Umbilical cord (tissue), 2 donors: ENCODE results near the gene PSORS1C2. TPM values are rescaled to one million over a fixed set of nuclear protein-coding genes. Genes with fewer than 3 reads are reported as not detected.

Experiments
- DNase-seq: peaks from one replicate; pipeline ENCODE4 v3.0.0-alpha.2; 2015; ENCODE audit warnings: low spot score
- total RNA-seq: library from RNA; depleted of rRNA; stranded (reverse); fragments of >200 nt; gene quantifications from one replicate; pipeline ENCODE4 v1.2.3, GENCODE V29; 2014; ENCODE audit warnings: low replicate concordance; ENCODE audit not compliant: insufficient read depth

The PSORS1C2 gene
- total RNA-seq, 1 donor from 2014 or later: not detected

DNA sequence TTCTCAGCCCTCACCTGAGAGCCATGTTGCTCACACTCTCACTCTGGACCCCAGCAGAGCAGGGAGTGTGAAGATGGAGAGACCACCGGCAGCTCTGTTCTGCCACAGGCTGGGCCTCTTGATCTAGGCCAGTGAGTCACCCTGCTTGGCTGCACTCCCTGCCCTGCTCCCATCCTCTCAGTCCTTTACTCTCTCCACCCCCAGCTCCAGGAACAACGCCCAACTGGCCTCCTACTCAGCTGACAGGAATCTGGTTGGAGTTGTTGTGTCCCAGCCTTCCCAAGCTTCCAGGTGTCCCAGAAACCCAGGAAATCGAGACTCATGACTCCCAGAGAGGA lies 24.4 kb downstream of the PSORS1C2 start, which contains the start of gene PSORS1C1:
Gene PSORS1C1, plus strand, starts transcription at position 260 of the 338 bp plus-strand sequence. CDS start 14,833 bp downstream, outside the sequence.
- peak; percentile 97 for DNase-seq

DNA sequence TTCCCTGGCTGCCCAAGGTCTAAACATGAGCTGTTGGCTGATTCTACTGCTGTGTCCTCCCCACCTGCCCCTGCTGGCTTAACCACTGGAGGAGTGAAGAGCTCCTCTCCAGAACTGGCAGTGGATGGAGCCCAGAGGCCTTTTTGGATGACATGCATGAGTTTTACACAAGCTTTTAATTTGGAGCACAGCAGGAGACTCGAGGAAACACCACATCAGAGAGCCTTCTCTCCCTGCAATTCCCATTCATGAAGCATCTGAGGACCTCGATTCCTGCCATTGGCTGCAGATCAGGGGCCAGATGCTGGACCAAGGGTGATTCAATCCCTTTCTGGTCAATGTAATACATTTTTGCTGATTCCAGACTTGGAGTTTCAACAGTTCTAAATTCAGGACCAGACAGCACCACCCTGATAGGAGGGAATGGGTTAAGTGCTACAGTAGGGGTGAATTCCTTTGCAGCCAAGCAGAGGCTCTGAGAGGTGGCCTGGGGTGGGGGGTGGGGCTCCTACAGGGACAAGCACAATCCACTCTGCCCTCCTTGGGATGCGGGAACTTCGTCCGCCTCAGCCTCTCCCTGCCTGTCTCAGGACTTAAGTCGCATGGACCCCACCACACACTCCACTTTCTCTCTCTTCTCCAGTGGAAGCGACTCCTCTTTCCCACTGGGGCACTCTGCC lies 24.9 kb downstream of the PSORS1C2 start:
- peak; percentile 71 for DNase-seq

DNA sequence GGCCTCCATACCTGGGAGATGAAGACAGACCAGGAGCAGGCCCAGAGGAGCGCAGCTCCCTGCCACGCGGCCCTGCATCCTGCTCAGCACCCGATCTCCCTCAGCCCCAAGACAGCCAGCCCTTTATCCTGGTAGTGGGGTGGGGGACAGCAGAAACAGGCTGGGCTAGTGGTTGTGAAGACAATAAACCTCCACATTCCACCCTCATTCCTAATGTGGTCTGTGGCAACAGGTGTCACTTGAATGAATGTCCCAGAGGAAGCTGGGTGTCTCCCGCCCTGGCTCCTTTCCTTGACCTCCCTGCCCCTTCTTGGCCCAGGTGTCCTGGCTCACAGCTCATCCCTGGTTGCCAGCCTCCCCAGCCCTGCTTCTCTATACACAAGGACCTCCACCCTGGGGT lies 26.4 kb downstream of the PSORS1C2 start, which contains the start of gene C6orf15:
Gene C6orf15, minus strand, starts transcription at position 98 of the 400 bp plus-strand sequence. Its CDS starts 20 bp downstream, at position 78.
- no peak for DNase-seq

DNA sequence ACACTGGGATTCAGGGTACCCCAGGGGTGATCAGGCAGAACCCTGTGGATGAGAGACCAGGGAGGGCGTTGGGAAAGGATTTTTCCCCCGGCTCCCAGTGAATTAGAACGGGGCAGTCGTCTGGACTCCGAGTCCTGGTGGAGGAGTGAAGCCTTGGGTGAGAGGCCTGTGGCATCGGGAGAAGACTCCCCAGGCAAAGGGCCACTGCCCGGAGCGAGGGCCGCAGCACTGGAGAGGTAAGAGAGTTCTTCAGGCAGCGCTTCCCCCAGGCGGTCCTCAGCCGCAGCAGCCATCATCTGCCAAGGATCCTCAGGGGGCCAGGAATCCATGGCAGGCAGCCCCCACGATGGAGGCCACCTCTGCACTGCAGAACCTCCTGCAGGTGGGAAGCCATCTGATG lies 27.2 kb downstream of the PSORS1C2 start:
- no peak for DNase-seq

DNA sequence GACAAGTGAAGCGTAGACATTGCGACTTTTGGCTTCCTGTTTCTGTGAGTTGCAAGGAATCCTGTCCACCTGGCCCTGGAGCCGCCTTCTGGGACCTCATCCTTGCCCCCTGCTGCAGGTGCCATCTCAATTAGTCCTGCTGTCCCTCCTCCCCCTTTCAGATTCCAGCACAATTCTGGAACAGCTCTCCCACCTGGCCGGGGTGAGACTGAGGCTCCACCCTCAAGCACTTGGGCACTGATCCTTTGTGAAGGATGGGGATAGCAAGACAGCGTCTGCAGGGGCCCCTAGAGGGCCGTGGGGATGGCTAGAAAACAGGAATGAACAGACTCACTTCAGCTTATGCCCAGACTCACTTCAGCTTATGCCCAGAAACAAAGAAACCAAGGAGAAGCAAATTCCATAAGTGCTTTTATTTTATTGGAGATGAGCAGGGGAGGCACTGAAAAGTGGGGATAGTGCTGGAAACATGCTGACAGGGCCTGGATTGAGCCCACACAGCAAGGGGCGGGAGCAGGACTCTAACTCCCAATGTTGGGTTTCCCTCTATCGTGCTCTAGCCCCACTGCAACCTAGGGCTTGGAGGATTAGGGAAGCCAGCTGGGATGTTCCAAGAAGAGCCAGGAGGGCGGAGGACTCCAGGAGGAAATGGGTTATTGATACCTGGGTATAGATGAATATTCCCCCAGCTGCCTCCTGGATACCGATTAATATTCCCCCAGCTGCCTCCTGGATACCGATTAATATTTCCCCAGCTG lies 27.9 kb downstream of the PSORS1C2 start:
- no peak for DNase-seq

DNA sequence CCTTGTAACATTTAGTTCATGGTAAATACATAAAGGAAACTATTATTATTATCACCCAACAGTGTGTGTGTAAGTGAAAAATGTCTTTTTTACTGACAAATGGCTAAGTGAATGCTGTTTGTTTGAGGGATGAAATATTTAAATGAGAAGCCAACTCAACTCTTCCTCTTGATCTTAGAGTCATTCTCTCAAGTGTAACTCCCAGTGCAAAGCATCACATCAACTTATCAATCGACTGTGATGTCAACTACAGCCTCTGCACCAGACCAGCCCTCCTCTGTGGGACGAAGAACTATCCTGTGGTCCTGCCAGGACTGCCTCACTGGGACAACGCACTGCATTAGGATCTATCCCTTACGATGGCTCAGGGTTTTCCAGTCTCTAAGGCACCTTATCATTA lies 31.8 kb downstream of the PSORS1C2 start:
- DNase-seq: no peak

DNA sequence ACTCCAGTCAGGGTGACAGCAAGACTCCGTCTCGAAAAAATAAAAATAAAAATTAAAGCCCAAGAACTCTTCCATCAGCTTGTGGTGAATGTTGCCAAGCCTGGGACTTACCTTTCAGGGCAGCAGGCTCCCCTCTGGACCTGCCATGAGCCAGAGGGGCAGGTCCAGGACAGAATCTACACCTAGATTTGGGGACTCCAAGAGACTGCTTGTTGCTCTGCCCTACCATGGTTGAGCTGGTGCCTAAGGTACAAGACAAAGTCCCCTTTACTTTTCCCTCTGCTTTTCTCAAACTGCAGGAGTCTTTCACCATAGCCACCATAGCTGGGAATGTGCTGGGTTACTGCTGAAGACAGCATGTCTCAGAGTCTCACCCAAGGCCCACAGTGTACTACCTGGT lies 35.7 kb downstream of the PSORS1C2 start:
- DNase-seq: no peak

DNA sequence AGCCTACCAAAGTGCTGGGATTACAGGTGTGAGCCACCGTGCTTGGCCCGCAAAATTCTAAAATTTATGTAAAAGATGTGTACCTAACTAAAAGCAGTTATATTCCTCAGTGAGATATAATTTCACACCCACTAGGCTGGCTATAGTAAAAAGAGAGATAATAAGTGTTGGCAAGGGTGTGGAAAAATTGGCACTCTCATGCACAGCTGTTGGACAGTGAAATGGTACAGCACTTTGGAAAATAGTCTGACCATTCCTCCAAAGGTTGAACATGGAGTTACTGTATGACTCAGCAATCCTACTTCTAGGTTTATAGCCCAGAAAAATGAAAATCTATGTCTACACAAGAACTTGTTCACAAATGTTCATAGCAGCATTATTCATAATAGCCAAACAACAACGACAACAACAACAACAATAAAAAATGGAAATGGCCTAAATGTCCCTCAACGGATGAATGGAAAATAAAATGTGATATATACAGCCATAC lies 40.4 kb downstream of the PSORS1C2 start:
- DNase-seq: no peak

DNA sequence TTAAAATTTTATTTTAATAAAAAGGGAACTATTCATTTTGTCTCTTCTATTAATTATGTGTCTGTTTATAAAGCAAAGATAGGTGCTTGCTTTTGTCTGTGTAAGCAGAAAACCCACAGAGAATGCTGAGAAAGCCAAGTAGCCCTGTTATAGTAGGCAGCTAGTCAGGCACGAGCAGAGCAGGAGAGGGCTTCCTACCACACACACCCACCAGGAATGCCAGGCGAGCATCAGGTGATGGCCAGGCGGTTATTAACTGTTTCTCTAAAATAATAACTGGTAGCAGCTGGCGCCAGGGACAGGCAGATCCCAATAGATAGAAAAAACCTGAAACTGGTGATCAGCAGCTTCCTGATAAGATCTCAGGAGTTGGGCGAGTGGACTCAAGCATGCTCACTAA lies 42.2 kb downstream of the PSORS1C2 start:
- DNase-seq: no peak

DNA sequence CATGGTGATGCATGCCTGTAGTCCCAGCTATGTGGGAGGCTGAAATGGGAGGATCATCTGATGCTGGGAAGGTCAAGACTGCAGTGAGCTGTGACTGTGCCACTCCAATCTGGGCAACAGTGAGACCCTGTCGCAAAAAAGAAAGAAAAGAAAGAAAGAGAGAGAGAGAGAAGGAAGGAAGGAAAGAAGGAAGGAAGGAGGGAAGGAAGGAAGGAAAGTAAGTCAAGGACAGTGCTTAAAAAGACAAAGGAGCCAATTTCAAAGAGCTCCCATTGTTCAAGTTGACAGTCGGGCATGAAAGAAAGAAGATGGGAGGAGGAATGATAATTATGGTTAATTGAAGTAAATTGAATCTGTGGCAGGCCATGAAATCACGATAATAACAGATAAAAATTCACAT lies 42.7 kb downstream of the PSORS1C2 start:
- no peak for DNase-seq

DNA sequence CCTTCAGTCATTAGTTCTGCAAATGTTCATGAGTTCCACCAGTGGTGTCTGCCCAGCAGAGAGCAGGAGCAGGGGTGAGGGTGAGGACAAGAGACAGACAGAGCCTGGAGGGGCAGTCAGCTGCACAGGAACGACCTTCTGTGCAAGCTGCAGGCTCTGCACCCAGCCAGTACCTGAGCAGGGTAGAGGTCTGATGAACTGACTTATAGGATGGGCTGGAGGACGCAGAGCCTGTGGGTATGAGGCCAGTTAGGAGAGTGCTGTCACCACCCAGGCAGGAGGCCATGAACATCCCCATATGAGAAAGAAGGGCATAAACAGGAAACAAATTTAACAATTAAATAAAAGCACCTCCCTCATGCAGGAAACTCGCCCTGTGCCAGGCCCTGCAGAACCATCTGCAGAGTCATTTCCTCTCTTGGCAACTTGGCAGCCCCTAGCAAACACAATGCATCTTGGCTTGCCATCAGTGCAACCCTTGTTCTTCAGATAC lies 44.4 kb downstream of the PSORS1C2 start:
- no peak for DNase-seq

DNA sequence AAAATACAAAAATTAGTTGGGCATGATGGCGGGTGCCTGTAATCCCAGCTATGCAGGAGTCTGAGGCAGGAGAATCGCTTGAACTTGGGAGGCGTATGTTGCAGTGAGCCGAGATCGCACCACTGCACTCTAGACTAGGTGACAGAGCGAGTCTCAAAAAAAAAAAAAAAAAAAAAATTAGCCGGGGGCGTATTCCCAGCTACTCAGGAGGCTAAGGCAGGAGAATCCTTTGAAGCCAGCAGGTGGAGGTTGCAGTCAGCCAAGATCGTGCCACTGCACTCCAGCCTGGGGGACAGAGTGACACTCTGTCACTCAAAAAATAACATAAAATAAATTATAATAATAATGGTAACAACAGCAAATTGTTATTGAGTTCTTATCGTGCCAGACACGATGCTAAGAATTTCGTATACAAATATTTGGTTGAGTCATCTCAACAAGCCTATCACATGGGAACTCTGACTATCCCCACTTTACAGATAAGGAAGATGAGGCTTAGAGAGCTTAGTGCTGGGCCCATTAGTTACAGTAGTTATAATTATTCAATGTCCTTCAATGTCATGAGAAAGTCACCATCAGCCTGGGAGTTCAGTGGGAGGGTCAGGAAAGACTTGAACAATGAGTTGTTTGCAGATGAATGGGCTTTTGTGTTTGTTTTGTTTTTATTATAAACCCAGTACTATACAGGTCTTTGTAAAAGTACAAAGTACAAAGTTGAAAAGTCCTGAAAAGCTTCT lies 45.9 kb downstream of the PSORS1C2 start:
- no peak for DNase-seq

DNA sequence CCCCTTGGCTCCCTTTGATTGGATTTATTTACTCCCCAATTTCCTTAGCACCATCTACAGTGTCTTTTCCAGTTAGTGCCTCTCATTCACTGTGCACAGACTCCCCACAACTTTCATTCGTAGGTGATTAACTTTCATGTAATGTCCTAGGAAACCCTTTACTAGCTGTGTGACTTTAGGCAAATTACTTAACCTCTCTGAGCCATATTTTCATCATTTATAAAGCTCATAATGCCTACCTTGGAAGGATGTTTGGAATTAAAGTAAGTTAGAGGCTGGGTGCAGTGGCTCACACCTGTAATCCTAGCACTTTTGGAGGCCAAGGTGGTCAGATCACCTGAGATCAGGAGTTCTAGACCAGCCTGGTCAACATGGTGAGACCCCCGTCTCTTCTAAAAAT lies 46.6 kb downstream of the PSORS1C2 start:
- no peak for DNase-seq

DNA sequence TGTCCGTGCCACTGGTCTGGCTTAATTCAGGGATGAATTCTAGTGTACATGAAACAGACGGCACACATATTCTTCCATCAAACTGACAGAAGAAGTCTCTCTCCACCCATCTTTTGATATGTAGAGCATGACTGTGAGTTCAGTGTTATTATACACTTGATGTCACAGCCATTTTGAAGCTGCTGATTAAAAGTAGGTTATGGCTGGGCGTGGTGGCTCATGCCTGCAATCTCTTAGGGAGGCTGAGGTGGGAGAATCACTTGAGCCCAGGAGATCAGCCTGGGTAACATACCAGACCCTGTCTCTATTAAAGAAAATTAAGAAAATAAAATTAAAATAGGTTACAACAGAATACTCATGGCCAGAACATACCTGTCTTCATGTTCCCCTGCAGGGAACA lies 47.2 kb downstream of the PSORS1C2 start:
- no peak for DNase-seq

DNA sequence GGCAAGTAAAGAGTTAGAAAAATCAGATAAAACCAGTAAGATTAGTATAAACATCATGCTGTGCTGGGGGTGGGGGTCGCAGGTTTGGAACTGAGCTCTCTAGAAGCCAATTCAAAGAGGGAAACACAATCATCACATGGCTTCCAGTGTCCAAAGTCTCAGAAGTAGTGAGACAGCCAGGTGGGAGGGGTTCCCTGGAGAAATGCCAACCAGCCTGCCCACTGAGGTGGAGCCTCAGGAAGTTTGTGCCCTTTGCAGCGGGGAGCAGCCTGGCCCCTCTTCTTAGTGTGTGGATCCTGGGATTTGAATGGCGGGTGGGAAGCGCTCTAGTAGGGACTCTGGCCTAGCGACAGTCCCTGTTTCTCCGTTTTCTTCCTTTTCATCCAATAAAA lies 47.9 kb downstream of the PSORS1C2 start:
- DNase-seq: no peak

DNA sequence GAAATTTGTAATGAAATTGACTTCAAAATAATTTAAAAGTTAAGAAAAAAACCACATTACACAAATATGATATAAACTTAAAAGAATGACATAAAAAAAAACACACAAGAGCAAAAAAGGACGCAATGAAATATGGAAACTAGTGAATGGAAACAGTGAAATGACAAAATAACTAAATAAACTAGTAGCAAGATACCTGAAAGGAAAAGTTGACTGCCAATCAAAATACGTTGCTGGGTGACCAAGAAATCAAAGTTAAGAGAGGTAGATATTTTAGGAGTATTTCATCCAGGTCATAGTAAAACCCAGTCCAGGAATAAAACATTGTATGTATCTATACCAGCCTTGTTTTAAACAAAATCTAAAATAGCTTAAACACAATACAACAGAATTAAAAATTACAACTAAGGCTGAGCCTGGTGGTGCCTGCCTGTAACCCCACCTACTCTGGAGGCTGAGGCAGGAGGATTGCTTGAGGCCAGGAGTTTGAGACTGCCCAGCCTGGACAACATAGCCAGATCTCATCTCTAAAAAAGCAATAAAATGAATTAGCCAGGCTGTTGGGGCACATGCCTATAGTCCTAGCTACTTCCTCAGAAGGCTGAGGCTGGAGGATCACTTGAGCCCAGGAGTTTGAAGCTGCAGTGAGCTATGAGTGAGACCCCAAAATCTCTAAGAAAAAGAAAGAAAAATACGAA lies 48.4 kb downstream of the PSORS1C2 start:
- DNase-seq: no peak

Other genes starting within 250 kb of the PSORS1C2 start
- gene GTF2H4, start 230.9 kb downstream of the PSORS1C2 start, total RNA-seq: 1.4 TPM
- gene VARS2, start 224.8 kb downstream of the PSORS1C2 start, total RNA-seq: 20.5 TPM
- gene SFTA2, start 206.9 kb downstream of the PSORS1C2 start, total RNA-seq: not detected
- gene MUCL3, start 198.1 kb downstream of the PSORS1C2 start, total RNA-seq: 2.4 TPM
- gene MUC21, start 155.3 kb downstream of the PSORS1C2 start, total RNA-seq: not detected
- 6.5 TPM for gene MUC22, start 128.6 kb downstream of the PSORS1C2 start, total RNA-seq
- gene C6orf15, start 26.5 kb downstream of the PSORS1C2 start, total RNA-seq: not detected
- gene PSORS1C1, start 24.3 kb downstream of the PSORS1C2 start, total RNA-seq: 1.2 TPM
- gene CDSN, start 18.6 kb downstream of the PSORS1C2 start, total RNA-seq: 2.4 TPM
- gene CCHCR1, start 18.7 kb upstream of the PSORS1C2 start, total RNA-seq: 31.8 TPM
- 6.5 TPM for gene TCF19, start 19.5 kb upstream of the PSORS1C2 start, total RNA-seq
- gene POU5F1, start 31.6 kb upstream of the PSORS1C2 start, total RNA-seq: 4.1 TPM
- gene HLA-C, start 133.0 kb upstream of the PSORS1C2 start, total RNA-seq: 107 TPM
- gene HLA-B, start 218.1 kb upstream of the PSORS1C2 start, total RNA-seq: 113 TPM